GM21390 (cell line): ENCODE measurements around the gene BRD3OS.
A peak's percentile ranks its signal among the peaks of the same experiment; 100 is the strongest.

Source experiments
- ATAC-seq: cut with Tn5 transposase; IDR thresholded peaks from one replicate; pipeline ENCODE4 v1.9.1; 2021; ENCODE audit not compliant: unreplicated experiment

BRD3OS gene

GRCh38 chr9:134024828-134025605, at the start of gene BRD3OS:
BRD3OS (plus strand) TSS chr9:134025481; CDS start chr9:134026748, 1,267 bp downstream.
- ATAC-seq: peak; percentile 82

- no peak for ATAC-seq
Observed at GRCh38 chr9:133975511-133975910, 49.8 kb upstream of the BRD3OS start.

GRCh38 chr9:133976191-133976861, 49.0 kb upstream of the BRD3OS start:
- no peak for ATAC-seq

- no peak for ATAC-seq
Observed at GRCh38 chr9:133976887-133977286, 48.4 kb upstream of the BRD3OS start.

- no peak for ATAC-seq
Observed at GRCh38 chr9:133977421-133978201, 47.7 kb upstream of the BRD3OS start.

- no peak for ATAC-seq
Observed at GRCh38 chr9:133978226-133978898, 46.9 kb upstream of the BRD3OS start.

GRCh38 chr9:133978899-133979272, 46.4 kb upstream of the BRD3OS start:
- ATAC-seq: no peak

- no peak for ATAC-seq
Observed at GRCh38 chr9:133979273-133979920, 45.9 kb upstream of the BRD3OS start.

GRCh38 chr9:133979921-133980863, 45.1 kb upstream of the BRD3OS start:
- ATAC-seq: no peak

- no peak for ATAC-seq
Observed at GRCh38 chr9:133980864-133981588, 44.3 kb upstream of the BRD3OS start.

- ATAC-seq: no peak
Observed at GRCh38 chr9:133981589-133981957, 43.7 kb upstream of the BRD3OS start.

- ATAC-seq: no peak
Observed at GRCh38 chr9:133981958-133982681, 43.2 kb upstream of the BRD3OS start.

- ATAC-seq: no peak
Observed at GRCh38 chr9:133982971-133983720, 42.1 kb upstream of the BRD3OS start.

- no peak for ATAC-seq
Observed at GRCh38 chr9:133986061-133986460, 39.2 kb upstream of the BRD3OS start.

GRCh38 chr9:133986774-133987445, 38.4 kb upstream of the BRD3OS start:
- no peak for ATAC-seq

- ATAC-seq: no peak
Observed at GRCh38 chr9:133987446-133987788, 37.9 kb upstream of the BRD3OS start.
